GM23338 (cell line): Measurements from ENCODE around the gene NDUFS7.

ENCODE experiments used
- CTCF ChIP-seq, 2 experiments: fragments of 200-600 bp in 1 of 2; sonication (generic) in 1 of 2; conservative IDR thresholded peaks; 2 replicates each; pipeline versions ENCODE4 v1.5.1 to v1.6.1; 2016 to 2017; ENCODE audit warnings: antibody characterized with exemption in 2 of 2, low read depth in 2 of 2, mild to moderate bottlenecking in 2 of 2, moderate library complexity in 1 of 2
- EZH2 ChIP-seq: fragments of 200-600 bp; sonication (generic); IDR thresholded peaks from one replicate; pipeline ENCODE4 v1.8.0; 2017; ENCODE audit warnings: antibody characterized with exemption, mild to moderate bottlenecking, low read depth; ENCODE audit not compliant: unreplicated experiment
- EZH2phosphoT487 ChIP-seq: fragments of 200-600 bp; sonication (generic); IDR thresholded peaks from one replicate; pipeline ENCODE4 v1.8.1; 2018; ENCODE audit warnings: antibody characterized with exemption; ENCODE audit not compliant: unreplicated experiment
- POLR2AphosphoS5 ChIP-seq: IDR thresholded peaks from 2 replicates; pipeline ENCODE4 v1.6.1; 2016; ENCODE audit warnings: antibody characterized with exemption, low read depth
- TF ChIP-seq, protein P1 (sequence below): IDR thresholded peaks from one replicate; pipeline ENCODE4 v1.6.1; 2018; ENCODE audit warnings: antibody characterized with exemption; ENCODE audit not compliant: unreplicated experiment

- TF ChIP-seq CTCF (conservative IDR thresholded peaks at IDR 0.05; ENCODE audit: low read depth in 2 of 2) (no peak), EZH2phosphoT487 (no peak), POLR2AphosphoS5 (no peak), EZH2 (no peak)
- TF ChIP-seq, protein P1, sequence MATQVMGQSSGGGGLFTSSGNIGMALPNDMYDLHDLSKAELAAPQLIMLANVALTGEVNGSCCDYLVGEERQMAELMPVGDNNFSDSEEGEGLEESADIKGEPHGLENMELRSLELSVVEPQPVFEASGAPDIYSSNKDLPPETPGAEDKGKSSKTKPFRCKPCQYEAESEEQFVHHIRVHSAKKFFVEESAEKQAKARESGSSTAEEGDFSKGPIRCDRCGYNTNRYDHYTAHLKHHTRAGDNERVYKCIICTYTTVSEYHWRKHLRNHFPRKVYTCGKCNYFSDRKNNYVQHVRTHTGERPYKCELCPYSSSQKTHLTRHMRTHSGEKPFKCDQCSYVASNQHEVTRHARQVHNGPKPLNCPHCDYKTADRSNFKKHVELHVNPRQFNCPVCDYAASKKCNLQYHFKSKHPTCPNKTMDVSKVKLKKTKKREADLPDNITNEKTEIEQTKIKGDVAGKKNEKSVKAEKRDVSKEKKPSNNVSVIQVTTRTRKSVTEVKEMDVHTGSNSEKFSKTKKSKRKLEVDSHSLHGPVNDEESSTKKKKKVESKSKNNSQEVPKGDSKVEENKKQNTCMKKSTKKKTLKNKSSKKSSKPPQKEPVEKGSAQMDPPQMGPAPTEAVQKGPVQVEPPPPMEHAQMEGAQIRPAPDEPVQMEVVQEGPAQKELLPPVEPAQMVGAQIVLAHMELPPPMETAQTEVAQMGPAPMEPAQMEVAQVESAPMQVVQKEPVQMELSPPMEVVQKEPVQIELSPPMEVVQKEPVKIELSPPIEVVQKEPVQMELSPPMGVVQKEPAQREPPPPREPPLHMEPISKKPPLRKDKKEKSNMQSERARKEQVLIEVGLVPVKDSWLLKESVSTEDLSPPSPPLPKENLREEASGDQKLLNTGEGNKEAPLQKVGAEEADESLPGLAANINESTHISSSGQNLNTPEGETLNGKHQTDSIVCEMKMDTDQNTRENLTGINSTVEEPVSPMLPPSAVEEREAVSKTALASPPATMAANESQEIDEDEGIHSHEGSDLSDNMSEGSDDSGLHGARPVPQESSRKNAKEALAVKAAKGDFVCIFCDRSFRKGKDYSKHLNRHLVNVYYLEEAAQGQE, result no peak
Observed at GRCh38 chr19:1401889-1402217, 18.1 kb downstream of the NDUFS7 start.
